MCF 10A (cell line): ENCODE data around the gene CFAP100. TPM values are rescaled to one million over a fixed set of nuclear protein-coding genes. Genes with fewer than 3 reads are reported as not detected.

Experiments
- BruUV-seq: library from RNA; stranded (reverse); fragments of 400-500 nt; replicated peaks from 2 replicates; lab custom pipeline; 2021; lab: Mats Ljungman, UMichigan
- CTCF ChIA-PET: fragments of 300-600 bp; sonication (Branson Sonifier 250); formaldehyde crosslinking; extraction: SDS; loops from one replicate; lab custom pipeline; 2021; ENCODE audit warnings: antibody characterized with exemption, inconsistent platforms; lab: Yijun Ruan, JAX
- POLR2A ChIA-PET: fragments of 300-600, 350-650 bp; sonication (Branson Sonifier 250); formaldehyde crosslinking; extraction: SDS; loops from one replicate; lab custom pipeline; 2020; ENCODE audit warnings: antibody characterized with exemption, inconsistent platforms; lab: Yijun Ruan, JAX
- DNase-seq: peaks from one replicate; pipeline ENCODE4 v3.0.0-alpha.2; 2018; ENCODE audit not compliant: unreplicated experiment
- H3K27ac Mint-ChIP-seq: one replicate; pipeline ENCODE4 v1.8.0; 2022; ENCODE audit warnings: mild to moderate bottlenecking, low read depth, mixed read lengths; ENCODE audit not compliant: unreplicated experiment
- H3K27me3 Mint-ChIP-seq: one replicate; pipeline ENCODE4 v1.8.0; 2022; ENCODE audit warnings: mixed read lengths; ENCODE audit not compliant: insufficient read depth, unreplicated experiment
- H3K36me3 Mint-ChIP-seq: one replicate; pipeline ENCODE4 v1.8.0; 2022; ENCODE audit warnings: mild to moderate bottlenecking, moderate library complexity, mixed read lengths; ENCODE audit not compliant: insufficient read depth, unreplicated experiment
- H3K4me1 Mint-ChIP-seq: one replicate; pipeline ENCODE4 v1.8.0; 2022; ENCODE audit warnings: mixed read lengths; ENCODE audit not compliant: insufficient read depth, unreplicated experiment
- H3K4me3 Mint-ChIP-seq: one replicate; pipeline ENCODE4 v1.8.0; 2022; ENCODE audit warnings: mild to moderate bottlenecking, moderate library complexity, mixed read lengths; ENCODE audit not compliant: unreplicated experiment
- H3K9me3 Mint-ChIP-seq: one replicate; pipeline ENCODE4 v1.8.0; 2022; ENCODE audit warnings: mixed read lengths; ENCODE audit not compliant: unreplicated experiment
- CTCF ChIP-seq: fragments of 200-600 bp; IDR thresholded peaks from one replicate; pipeline ENCODE4 v1.8.0; 2022; ENCODE audit warnings: antibody characterized with exemption, mild to moderate bottlenecking; ENCODE audit not compliant: unreplicated experiment
- intact Hi-C: fragments of 100-400 bp; cut with micrococcal nuclease; formaldehyde crosslinking; loops from 2 replicates; pipeline ENCODE4 v1.14.1; 2022
- total RNA-seq: library from RNA; stranded (reverse); gene quantifications from 2 replicates; pipeline ENCODE4 v1.2.3, GENCODE V29; 2022

CFAP100 gene
- total RNA-seq, 1 experiment from 2014 or later, result not detected

- ChIA-PET CTCF (no interaction called here), POLR2A (no interaction called here)
- H3K27me3 Mint-ChIP-seq, result no peaks in the 10 kb centered on the region
- H3K27ac Mint-ChIP-seq, result peak overlapping the region; percentile 74
- no peak overlapping the region for H3K4me3 Mint-ChIP-seq
- H3K9me3 Mint-ChIP-seq, result no peaks in the 10 kb centered on the region
- TF ChIP-seq CTCF, result no peak
- BruUV-seq, result no TSS peak
- intact Hi-C loops, result no loop called here
- no peak for DNase-seq
- peaks cover 4% of the 10 kb centered on the region for H3K4me1 Mint-ChIP-seq
- no peaks in the 10 kb centered on the region for H3K36me3 Mint-ChIP-seq
Measured at GRCh38 chr3:126351771-126352475, 42.8 kb upstream of the CFAP100 start.

GRCh38 chr3:126352476-126353454 lies 41.9 kb upstream of the CFAP100 start:
- Mint-ChIP-seq H3K4me3 (no peak overlapping the region), H3K9me3 (no peaks in the 10 kb centered on the region), H3K27me3 (no peaks in the 10 kb centered on the region), H3K36me3 (no peaks in the 10 kb centered on the region), H3K4me1 (peaks cover 4% of the 10 kb centered on the region), H3K27ac (no peak overlapping the region)
- no TSS peak for BruUV-seq
- DNase-seq, result peak; percentile 20
- ChIA-PET CTCF (interaction anchor here (0.6 kb wide), 1 partner anchor 767 kb away, joined by 5 read pairs; no protein-coding TSS in a partner anchor), POLR2A (no interaction called here)
- intact Hi-C loops, result no loop called here
- no peak for TF ChIP-seq CTCF

GRCh38 chr3:126353694-126354321 lies 40.9 kb upstream of the CFAP100 start:
- H3K4me3 Mint-ChIP-seq, result no peak overlapping the region
- H3K36me3 Mint-ChIP-seq, result no peaks in the 10 kb centered on the region
- CTCF ChIA-PET, result no interaction called here
- no peaks in the 10 kb centered on the region for H3K9me3 Mint-ChIP-seq
- H3K27me3 Mint-ChIP-seq, result no peaks in the 10 kb centered on the region
- no peak for DNase-seq
- peaks cover 4% of the 10 kb centered on the region for H3K4me1 Mint-ChIP-seq
- no peak overlapping the region for H3K27ac Mint-ChIP-seq
- POLR2A ChIA-PET, result no interaction called here
- intact Hi-C loops, result no loop called here
- BruUV-seq, result no TSS peak
- TF ChIP-seq CTCF, result no peak
